HG03439 (cell line): Measurements from ENCODE around the gene ADCY7.
"Not testable (repeated sequence)": the region's sequence is repeated elsewhere in the genome, so short reads cannot be mapped to it uniquely, and the experiment has no call there.

Experiments used
- ATAC-seq: cut with Tn5 transposase; IDR thresholded peaks from one replicate; pipeline ENCODE4 v1.9.1; 2021; ENCODE audit warnings: mild to moderate bottlenecking, moderate library complexity; ENCODE audit not compliant: unreplicated experiment

The ADCY7 gene

GRCh38 chr16:50266337-50267091 lies at the start of gene ADCY7:
Gene ADCY7 (plus strand): TSS chr16:50266551. CDS start chr16:50288180, 21,629 bp downstream.
- peak; percentile 75 for ATAC-seq

- no peak for ATAC-seq
These were observed 46.9 kb upstream of the ADCY7 start for GRCh38 chr16:50219402-50219975.

GRCh38 chr16:50224286-50224685 lies 42.1 kb upstream of the ADCY7 start:
- no peak for ATAC-seq

GRCh38 chr16:50227120-50227519 lies 39.2 kb upstream of the ADCY7 start:
- no peak for ATAC-seq

GRCh38 chr16:50227665-50228064 lies 38.7 kb upstream of the ADCY7 start:
- no peak for ATAC-seq

- ATAC-seq, result no peak
These were observed 37.9 kb upstream of the ADCY7 start for GRCh38 chr16:50228364-50228868.

- no peak for ATAC-seq
These were observed 37.1 kb upstream of the ADCY7 start for GRCh38 chr16:50229149-50229726.

- no peak for ATAC-seq
These were observed 31.4 kb upstream of the ADCY7 start for GRCh38 chr16:50234771-50235556.

GRCh38 chr16:50235581-50235980 lies 30.8 kb upstream of the ADCY7 start:
- no peak for ATAC-seq

GRCh38 chr16:50238314-50238713 lies 28.0 kb upstream of the ADCY7 start:
- no peak for ATAC-seq

GRCh38 chr16:50238868-50239301 lies 27.5 kb upstream of the ADCY7 start:
- no peak for ATAC-seq

GRCh38 chr16:50243024-50243423 lies 23.3 kb upstream of the ADCY7 start:
- not testable (repeated sequence) for ATAC-seq

- no peak for ATAC-seq
These were observed 22.2 kb upstream of the ADCY7 start for GRCh38 chr16:50244140-50244503.

GRCh38 chr16:50244504-50245416 lies 21.6 kb upstream of the ADCY7 start:
- no peak for ATAC-seq

GRCh38 chr16:50245417-50246298 lies 20.7 kb upstream of the ADCY7 start:
- ATAC-seq, result peak; percentile 65

- peak; percentile 35 for ATAC-seq
These were observed 19.8 kb upstream of the ADCY7 start for GRCh38 chr16:50246299-50247122.

- ATAC-seq, result no peak
These were observed 19.0 kb upstream of the ADCY7 start for GRCh38 chr16:50247123-50247905.
